HT1080 (cell line): ENCODE measurements around the gene SDCCAG8. TPM values are rescaled to one million over a fixed set of nuclear protein-coding genes. Genes with fewer than 3 reads are reported as not detected.

ENCODE experiments used
- DNase-seq: peaks from one replicate; pipeline ENCODE4 v3.0.0-alpha.2; 2015; ENCODE audit warnings: low read depth
- total RNA-seq: library from RNA; depleted of rRNA; stranded (reverse); fragments of >200 nt; shearing (Covaris generic); gene quantifications from 2 replicates; pipeline ENCODE4 v1.2.3, GENCODE V29; 2014

The SDCCAG8 gene
- total RNA-seq, 1 experiment from 2014 or later: 39.9 TPM

DNA sequence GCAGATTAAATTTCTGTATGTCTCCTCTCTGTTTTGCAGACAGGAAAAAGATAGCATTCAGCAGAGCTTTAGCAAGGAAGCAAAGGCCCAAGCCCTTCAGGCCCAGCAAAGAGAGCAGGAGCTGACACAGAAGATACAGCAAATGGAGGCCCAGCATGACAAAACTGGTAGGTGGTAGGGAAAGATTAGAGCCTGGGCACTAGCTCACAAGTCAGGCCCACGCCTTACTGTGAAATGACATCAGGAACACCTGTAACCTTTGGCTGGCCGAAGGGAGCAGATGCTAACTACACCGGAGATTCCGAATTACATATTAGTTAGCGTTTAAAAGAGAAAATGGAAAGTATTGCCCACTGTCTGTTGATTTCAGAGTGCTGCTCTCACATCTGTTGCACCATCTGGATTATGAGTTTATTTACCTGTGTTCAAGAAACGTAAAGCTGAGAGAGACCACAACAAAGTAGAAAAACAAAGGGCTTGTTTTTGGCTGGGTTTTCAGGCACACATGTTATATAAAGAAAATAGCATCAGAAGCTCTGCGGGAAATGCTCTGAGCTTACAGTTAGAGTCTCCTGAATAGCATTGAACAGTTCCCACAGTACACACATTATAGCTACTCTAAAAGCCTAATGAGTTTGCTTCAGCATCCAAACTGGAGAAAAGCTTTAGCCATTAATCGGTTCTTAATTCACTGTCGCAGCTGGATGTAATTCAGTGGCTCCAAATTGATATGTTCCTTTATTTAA is 160.0 kb downstream of the SDCCAG8 start:
- DNase-seq: no peak

DNA sequence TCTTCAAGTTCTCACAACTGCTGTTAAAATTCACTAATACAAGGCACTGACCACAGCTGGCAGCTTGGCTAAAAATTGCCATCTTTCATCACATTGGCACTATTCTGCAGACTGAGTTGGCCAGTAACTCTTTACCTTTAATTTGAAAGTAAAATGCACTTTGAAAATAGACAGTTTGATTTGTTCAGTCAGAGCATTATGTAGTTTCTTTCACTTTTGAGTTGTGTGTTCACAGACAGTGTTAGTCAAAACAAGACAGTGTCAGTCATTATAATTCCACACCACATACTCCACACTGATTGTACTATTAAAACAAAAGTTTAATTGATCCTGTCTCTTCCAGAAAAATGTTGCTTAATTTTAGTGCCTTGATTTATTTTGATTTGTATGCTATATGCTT is 160.7 kb downstream of the SDCCAG8 start:
- no peak for DNase-seq

DNA sequence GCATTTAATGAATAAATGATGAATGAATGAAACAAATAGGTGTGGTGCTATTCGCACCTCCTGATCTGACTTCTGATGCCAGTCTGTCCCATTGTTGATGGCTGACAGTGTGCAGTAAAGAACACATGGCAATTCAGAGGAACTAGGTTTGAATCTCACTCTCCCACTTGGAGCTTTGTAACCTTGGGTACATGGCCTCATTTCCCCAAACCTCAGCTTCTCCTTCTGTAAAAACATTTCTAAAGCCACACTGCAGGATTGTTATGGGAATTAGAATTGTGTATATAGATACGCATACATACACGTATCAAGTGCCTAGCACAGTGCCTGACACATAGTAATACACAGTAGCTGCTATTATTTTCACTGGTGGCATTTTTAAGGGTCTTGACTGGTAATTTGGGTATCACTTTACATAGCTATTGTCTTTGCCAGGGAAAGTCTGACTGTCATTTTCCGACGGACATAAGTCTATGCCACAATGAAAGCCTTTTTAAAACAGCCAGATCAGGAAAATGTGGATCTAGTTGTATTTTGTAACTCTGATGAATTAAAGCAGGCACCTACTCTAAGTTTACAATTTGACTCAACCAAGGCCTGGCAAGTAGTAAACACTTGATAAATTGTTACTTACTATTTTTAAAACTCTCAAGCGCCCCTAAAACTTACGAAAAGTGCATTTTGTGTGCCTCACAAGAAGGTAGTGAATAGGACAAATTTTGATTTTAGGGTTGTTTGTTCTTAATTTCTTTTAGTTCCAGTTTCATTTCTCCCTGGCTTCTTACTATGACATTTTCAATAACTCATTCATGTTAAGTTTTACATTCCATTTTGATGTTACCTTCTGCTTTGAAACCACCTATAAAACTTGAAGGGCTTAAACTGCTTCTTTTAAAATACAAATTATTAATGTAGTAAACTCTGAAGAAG is 164.4 kb downstream of the SDCCAG8 start:
- no peak for DNase-seq

DNA sequence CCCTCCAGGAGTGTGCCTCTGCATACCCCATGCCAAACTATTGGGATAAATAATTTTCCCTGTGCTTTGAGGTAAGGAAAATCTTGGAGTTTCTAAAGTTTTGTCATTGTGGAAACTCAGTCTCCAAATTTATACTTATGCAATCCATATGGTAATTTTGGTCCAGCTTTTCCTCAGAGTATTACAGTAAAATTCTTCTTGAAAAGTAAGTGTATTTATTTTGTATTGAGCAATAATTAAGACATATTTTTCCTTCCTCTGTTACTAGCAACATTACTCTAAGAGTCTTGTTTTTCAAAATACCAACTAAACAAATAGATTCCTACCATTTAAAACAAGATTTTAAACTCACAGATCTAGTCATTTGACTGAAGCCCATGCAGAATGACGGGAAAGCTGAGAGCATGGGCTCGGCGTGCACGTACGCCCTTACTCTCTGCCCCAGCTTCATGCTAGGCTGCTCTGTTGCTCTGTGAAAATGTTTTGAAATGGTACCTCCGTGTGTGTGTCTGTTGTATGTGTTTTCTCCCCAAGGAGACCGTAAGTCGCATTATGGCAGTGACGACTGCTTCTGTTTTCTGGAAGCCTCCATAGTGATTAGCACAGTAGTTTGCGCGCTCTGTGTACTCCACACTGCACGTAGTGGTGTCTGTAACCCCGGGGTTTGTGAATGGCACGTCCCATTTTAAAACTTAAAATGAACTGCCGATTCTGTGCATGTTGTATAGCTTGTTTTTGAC is 165.3 kb downstream of the SDCCAG8 start:
- no peak for DNase-seq

DNA sequence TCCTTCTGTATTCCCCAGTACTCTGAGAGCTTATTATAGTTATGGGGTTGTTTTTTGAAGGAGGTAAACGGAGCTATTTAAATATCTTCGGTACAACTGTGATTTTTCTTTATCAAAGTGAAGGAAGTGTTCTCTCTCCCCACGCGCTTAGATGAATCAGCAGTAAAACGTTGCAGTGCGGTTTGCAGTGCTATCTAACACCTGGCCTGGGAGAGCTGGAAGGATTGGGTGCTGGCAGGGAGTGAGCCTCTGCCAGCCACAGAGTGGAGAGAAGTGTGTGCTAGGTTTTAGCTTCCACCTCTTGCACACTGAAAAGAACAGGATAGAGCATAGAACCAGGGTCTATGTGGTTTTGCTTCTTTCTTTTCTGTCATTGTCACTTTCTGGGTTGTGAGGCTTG is 165.9 kb downstream of the SDCCAG8 start:
- DNase-seq: peak; percentile 86

DNA sequence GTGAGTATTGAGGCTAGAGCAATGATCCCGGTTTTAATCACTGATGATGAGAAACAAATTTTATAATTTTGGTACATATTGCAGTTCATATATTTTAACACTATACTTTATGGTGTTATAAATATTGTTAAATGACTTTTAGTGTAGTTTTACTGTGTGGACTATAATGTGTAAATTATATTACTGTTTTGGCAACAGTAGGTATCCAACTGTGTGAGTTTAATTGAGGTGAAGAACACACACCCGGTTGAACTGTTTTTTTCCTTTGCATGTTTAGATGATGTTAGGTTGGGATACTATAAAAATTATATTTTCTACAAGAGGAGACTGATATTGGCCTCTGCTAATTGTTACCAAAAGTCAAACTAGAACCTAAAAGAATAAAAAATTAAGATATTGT is 166.5 kb downstream of the SDCCAG8 start:
- DNase-seq: no peak

DNA sequence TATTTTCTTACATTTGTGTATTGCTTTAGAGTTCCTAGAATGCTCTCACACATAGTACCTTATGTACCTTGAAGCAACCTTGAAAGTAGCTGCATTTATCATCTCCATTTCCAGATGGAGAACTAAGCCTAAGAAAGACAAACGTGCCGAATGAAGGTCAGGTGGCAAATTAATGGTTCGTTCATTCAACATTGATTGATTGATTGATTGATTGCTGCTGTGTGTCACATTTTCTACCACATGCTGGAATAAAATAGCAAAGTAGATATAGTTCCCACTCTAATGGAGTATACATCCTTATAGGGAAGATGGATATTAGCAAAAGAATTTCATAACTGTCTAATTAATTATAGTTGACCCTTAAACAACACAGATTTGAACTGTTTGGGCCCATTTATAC is 172.2 kb downstream of the SDCCAG8 start:
- no peak for DNase-seq

DNA sequence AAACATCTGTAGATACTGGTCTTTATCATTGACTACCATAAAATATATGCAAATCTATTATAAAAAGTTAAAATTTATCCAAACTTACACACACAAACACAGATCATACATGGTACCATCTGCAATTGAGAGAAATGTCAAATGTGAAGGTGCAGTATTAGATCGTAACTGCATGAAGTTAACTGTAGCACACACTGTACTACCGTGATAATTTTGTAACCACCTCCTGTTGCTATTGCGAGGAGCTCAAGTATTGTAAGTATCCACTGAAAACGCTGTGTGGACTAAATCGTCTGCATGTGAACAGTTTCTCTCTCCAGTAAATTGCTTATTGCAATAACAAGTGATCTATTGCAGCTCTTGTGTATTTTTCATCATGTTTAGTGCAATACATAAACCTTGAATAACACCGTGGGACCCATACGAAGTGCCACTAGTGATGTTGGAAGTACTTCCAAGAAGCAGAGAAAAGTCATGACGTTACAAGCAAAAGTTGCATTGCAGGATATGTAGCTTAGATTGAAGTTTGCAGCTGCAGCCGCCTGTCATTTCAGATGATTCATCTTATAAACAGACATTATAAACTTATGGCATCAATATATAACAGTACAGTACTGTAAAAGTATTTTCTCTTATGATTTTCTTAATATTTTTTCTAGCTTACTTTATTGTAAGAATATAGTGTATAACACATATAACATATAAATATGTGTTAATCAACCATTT is 172.9 kb downstream of the SDCCAG8 start:
- no peak for DNase-seq

DNA sequence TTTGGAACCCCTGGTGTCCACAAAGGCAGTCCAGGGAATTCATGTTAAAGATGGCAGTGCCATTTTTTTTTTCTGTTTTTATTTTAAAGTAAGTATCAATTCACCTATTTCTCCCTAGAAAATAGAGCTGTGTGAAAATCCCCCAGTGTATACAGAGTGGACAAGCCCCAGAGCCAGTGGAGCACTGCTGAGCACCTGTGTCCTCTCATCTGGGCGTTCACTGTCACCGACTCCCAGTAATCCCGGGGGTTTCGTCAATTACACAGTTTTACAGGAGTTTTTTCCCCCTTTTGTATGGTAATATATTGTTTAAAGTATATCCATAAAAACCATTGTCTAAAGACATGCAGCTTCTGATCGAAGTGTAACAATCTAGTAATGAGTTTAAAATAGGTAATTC is 175.8 kb downstream of the SDCCAG8 start:
- no peak for DNase-seq

DNA sequence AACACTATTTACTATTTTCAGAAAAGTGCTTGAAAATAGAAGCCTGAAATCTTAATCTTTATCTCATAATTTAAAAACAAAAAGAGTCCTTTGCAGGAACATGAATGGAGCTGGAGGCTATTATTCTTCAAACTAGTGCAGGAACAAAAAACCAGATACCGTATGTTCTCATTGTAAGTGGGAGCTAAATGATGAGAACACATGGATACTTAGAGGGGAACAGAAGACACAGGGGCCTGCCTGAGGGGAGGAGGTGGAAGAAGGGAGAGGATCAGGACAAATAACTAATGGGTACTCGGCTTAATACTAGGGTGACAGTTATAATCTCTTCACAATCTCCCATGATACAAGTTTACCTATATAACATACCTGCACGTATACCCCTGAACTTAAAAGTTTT is 176.3 kb downstream of the SDCCAG8 start:
- DNase-seq: no peak

DNA sequence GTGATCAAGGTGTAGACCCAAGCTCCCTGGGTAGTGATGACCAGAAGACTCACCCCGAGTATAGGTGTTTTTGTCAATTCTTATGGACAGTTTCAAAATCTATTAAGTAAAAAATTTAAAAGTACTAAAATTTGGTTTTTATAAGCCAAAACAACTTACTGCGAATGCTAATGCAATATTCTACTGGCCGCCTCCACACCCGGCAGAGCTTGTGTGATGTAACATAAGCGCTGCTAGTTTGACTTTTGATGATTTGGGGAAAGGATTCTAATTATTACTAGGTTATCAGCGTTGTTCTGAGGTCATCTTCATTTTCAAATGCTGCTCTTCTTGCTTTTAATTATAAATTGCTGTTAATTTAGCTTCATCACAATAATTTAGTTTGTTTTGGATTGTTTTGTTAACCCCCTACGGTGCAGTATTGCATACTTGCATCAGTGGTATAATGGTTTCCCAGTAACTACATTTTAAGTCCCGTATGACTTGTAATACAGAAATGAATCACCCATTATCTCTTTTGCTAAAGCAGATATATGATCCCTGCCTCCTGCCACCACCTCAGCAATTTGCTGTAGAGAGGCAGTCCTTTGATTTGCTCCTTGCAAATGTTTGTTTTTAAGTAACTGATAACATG is 178.0 kb downstream of the SDCCAG8 start:
- no peak for DNase-seq

DNA sequence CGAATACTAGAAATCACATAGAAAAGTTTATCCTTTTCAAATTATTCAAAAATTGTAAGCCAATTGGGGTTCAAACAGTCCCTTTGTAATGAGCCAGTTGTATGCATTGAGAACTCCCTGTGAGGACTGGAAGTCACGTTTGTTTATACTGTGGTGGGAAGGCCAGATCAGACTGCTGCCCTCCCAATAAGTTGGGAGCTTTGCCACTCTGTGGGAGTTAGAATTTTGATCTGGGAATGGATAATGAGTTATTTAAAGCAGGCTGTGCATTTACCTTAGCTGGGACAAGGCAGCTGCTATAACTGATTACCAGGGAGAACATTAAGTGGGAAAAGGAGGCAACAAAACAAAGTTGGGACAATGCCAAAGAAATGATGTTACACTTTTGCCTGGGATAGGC is 178.8 kb downstream of the SDCCAG8 start:
- DNase-seq: no peak

DNA sequence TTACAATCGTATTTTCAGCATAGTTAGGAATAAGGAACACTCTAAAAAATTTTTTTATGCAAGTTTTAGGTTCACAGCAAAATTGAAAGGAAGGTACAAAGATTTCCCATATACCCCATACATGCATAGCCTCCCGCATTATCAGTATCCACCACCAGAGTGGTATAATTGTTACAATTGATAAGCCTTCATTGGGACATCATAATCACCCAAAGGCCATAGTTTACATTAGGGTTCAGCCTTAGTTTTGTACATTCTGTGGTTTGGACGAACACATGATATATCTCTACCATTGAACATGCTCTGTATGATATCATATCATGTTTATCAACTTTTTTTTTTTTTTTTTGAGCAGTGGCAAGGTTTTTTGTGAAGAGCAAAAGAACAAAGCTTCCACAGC is 180.0 kb downstream of the SDCCAG8 start:
- DNase-seq: no peak

DNA sequence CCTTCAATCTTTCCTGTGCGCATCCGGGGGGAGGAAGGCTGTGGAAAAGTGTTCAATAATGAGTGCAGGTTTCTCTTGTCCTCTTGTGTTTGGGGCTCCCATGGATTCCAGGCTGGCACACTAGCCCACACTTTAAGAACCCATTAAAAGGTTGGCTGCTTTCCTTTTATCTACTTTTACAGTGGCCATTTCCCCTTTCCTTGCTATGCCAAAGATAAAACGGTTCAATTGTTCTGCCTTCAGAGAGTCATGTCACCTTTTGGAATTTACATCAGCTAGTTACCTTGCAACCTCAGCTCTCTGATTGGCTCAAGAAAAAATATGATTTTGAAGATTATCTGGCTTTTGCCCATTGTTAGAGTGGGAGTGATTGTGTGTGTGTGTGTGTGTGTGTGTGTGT is 182.3 kb downstream of the SDCCAG8 start:
- DNase-seq: no peak

DNA sequence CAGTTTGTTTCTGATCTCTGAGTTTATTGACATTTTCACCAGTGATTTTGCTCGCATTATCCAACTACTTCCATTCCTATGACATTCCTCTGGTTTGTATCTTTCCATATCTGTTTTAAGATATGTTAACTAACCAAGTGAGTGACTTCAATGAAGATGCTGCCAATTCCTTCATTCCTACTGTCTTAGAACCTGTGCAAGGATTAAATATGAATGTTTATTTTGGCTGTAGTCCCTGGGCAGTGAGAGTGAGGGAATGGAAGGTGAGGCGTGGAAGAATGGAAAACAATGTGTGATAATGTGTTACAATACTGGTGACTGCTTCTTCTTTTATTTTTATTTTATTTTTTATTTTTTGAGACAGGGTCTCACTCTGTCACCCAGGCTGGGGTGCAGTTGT is 183.0 kb downstream of the SDCCAG8 start:
- DNase-seq: no peak

DNA sequence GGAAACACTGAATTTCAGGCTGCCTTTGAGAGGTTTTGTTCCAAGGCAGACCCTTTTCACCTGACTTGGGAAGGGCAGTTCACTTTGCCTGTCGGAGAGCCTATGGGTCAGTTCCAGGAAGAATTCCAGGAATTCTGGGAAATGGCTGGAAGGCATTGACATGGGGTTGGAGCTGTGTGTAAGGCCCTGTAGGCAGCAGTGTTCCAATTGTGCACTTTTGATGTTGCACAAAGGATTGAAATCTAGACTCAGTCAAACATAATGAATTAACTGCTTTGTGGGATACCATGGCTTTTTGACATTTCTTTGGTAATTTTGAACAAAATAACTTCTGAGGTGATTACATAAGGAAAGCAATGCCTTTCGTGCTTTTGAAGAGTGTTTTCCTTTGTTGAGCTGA is 184.6 kb downstream of the SDCCAG8 start:
- no peak for DNase-seq

DNA sequence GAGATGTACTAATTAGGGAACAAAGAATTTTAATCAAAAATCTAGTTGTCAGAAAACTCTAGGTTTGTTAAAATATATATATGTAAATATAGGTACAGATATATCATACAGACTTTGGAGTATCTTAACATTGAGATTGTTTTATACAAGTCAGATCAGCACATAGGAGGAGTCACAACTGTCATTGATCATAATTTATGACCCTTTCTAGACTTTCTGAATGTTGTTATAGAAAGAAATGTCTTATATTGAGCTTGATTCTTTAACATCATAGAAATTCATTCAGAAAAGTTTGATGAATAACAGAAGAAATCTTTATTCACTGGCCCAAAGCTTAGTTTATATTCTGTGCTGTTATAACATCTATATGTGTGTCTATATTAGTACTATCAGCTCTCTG is 185.8 kb downstream of the SDCCAG8 start:
- no peak for DNase-seq

DNA sequence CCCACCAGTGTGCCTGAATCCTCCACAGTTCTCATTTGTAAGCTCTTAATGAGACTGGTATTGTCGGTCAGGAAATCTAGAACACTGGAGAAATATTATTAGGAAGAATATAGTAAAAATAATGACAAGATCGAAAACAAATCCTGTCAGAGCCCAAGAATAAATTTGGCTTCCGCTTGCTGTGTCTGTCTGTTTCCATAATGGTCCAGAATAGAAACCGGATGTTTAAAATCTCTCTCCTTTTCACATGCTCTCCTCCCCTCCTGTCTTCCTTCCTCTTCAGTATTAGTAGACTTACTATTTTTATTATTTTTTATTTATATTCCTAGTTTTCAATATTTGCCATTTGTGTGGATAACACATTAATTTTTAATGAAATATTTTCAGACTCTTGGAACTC is 187.7 kb downstream of the SDCCAG8 start:
- DNase-seq: no peak

DNA sequence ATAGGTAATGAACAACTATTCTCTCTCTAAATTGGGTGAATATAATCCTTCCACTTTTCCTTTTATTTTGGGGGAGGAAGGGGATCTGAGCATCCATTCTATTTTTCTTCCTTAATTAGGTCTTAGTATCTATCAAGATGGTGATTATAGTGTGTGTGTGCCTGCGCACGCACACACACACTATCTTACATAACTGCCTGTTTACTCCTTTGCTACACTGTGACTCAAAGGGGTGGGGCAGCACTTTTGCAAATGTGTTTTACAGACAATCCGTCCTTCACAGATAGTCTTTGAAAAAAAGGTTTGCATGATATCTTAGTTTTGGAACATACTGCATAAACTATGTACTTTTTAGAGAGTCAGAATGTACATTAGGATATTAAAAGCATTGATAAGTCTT is 191.5 kb downstream of the SDCCAG8 start:
- no peak for DNase-seq

DNA sequence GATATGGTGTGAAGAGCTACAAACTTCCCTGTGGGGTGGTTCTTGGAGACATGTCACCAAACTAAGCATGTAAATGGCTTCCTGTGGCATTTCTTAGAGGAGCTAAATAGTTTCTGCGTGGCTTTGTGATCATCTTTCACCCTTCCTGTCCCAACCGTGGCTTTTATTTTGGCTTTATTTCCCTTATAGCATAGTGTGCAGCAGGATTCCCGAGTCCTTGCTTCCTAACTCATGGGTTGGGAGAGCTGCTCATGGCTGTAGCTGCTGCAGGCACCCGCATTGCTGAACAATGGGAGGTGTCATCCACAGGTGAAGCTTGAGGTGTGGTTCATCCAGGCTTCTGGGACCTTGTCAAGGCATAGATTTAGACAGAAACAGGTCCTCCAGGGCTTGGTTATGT is 192.0 kb downstream of the SDCCAG8 start:
- DNase-seq: no peak

DNA sequence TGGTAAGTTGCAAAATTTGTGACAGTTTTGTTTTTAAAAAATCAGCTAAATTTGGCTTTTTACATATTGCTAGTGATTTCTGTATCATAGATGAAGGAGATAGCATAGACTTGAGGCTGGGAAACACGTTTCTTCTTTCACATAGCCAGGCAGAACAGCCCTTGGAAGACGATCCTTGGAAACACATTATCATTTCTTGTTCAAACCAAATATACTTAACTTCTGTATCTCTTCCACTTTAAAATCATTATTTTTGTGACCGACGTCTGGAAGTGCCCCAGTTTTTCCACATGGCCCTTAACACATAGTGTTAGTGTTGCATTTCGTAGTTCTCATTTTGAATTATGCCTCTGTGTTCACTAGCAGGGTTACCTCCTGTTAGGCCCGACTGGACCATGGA is 193.5 kb downstream of the SDCCAG8 start:
- DNase-seq: no peak
